ENCODE data around the gene IFNLR1. TPM values are rescaled to one million over a fixed set of nuclear protein-coding genes. Genes with fewer than 3 reads are reported as not detected.

The IFNLR1 gene
- total RNA-seq, 4 donors from 2014 or later, result 2.6 to 37.4 (median 12.7) TPM

DNA sequence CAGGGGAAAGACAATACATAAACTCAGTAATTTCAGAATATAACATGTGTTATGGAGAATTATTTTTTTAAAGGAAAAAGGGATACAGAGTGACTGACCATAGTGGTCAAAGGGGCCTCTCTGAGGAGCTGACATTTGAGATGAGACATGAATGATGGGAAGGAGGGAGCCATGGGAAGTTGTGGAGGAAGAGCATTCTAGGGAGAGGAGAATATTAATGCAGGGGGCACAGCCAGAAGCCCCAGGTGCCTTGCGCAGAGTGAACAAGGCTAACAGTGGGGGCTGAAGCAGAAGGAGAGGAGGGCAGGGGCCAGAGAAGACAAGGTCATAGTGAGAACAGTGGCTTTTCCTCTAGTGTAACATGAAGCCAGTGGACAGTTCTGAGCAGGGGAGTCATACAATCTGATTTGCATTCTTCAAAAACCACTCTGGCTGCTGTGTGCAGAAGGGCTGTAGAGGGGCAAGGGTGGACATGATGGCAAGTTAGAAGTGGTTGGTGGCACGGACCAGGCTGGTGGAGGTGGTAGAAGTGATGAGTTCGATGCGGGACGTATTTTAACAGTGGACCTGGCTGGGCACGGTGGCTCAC is 28.2 kb upstream of the IFNLR1 start:
- no peaks in the 10 kb centered on the region for H3K9me3 ChIP-seq
- DNase-seq, result no peak
- intact Hi-C loops (cut with DNase I; ENCODE audit: low total_unique reads) (no loop called here), in situ Hi-C loops (cut with MboI; ENCODE audit: low pct_ligation_motif_present in 1 of 4, low pct_unique_long_range_greater_than_20kb in 1 of 4, low sequenced_read_pairs in 3 of 4) (no loop called here)
- H3K36me3 ChIP-seq, result no peaks in the 10 kb centered on the region
- 81 to 100% methylated on average over 1 to 6 of the region's 6 CpGs for WGBS, 2 donors (ENCODE audit: low coverage in 1 of 2)
- no peak overlapping the region for H3K4me3 ChIP-seq
- peaks cover 37% of the 10 kb centered on the region for H3K27me3 ChIP-seq
- no peak overlapping the region for H3K27ac ChIP-seq
- peaks cover 0 to 4% (median 0%) of the 10 kb centered on the region in 4 donors for H3K4me1 ChIP-seq
- TF ChIP-seq EP300 (IDR thresholded peaks at IDR 0.05; ENCODE audit: low read depth) (no peak), POLR2AphosphoS5 (IDR thresholded peaks at IDR 0.05) (no peak), POLR2A (IDR thresholded peaks at IDR 0.05) (no peak)
- TF ChIP-seq, protein P1, sequence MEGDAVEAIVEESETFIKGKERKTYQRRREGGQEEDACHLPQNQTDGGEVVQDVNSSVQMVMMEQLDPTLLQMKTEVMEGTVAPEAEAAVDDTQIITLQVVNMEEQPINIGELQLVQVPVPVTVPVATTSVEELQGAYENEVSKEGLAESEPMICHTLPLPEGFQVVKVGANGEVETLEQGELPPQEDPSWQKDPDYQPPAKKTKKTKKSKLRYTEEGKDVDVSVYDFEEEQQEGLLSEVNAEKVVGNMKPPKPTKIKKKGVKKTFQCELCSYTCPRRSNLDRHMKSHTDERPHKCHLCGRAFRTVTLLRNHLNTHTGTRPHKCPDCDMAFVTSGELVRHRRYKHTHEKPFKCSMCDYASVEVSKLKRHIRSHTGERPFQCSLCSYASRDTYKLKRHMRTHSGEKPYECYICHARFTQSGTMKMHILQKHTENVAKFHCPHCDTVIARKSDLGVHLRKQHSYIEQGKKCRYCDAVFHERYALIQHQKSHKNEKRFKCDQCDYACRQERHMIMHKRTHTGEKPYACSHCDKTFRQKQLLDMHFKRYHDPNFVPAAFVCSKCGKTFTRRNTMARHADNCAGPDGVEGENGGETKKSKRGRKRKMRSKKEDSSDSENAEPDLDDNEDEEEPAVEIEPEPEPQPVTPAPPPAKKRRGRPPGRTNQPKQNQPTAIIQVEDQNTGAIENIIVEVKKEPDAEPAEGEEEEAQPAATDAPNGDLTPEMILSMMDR (IDR thresholded peaks at IDR 0.05), result no peak

DNA sequence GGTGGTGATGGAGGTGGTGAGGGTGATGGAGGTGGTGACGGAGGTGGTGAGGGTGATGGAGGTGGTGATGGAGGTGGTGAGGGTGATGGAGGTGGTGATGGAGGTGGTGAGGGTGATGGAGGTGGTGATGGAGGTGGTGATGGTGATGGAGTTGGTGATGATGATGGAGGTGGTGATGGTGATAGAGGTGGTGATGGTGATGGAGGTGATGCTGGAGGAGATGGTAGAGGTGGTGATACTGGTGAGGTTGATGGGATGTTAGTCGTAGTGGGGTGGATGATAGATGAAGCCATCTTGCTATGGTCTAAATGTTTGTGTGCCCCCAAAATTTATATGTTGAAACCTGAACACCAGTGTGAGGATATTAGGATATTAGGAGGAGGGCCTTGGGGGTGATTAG is 25.3 kb upstream of the IFNLR1 start:
- H3K4me3 ChIP-seq, result no peak overlapping the region
- intact Hi-C loops (cut with DNase I; ENCODE audit: low total_unique reads) (no loop called here), in situ Hi-C loops (cut with MboI; ENCODE audit: low pct_ligation_motif_present in 1 of 4, low pct_unique_long_range_greater_than_20kb in 1 of 4, low sequenced_read_pairs in 3 of 4) (no loop called here)
- peaks cover 0 to 4% (median 0%) of the 10 kb centered on the region in 4 donors for H3K4me1 ChIP-seq
- TF ChIP-seq, protein P1 (IDR thresholded peaks at IDR 0.05), result no peak
- DNase-seq, result no peak
- peaks cover 33% of the 10 kb centered on the region for H3K27me3 ChIP-seq
- H3K36me3 ChIP-seq, result no peaks in the 10 kb centered on the region
- no peak overlapping the region for H3K27ac ChIP-seq
- no peaks in the 10 kb centered on the region for H3K9me3 ChIP-seq
- 58 to 83% methylated on average over 2 of the region's 2 CpGs for WGBS, 2 donors (ENCODE audit: low coverage in 1 of 2)

DNA sequence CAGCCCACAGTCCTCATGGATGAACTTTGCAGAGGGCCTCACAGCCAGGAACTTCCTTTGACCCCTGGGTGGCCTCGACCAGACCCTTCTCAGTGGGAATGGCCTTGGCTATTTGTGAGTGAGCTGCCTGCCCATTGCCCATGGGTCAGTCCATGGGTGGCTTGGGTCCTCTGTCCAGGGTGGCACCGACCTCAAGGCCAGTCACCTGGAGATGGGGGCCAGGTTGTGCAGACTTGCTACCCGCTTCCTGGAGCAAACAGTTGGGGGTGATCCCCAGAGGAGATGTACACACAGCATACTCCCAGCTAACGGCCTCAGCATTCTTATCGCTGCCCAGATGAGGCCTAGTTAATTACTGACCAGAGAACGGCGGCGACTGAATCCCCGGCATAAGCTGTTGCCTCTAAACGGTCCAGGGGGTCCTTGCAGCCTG is 23.1 kb upstream of the IFNLR1 start:
- Histone ChIP-seq H3K27me3 (peaks cover 12% of the 10 kb centered on the region), H3K4me3 (no peak overlapping the region), H3K4me1 (peaks cover 0 to 4% (median 0%) of the 10 kb centered on the region in 4 donors), H3K36me3 (no peaks in the 10 kb centered on the region), H3K9me3 (no peaks in the 10 kb centered on the region), H3K27ac (no peak overlapping the region)
- in situ Hi-C loops (cut with MboI; ENCODE audit: low pct_ligation_motif_present in 1 of 4, low pct_unique_long_range_greater_than_20kb in 1 of 4, low sequenced_read_pairs in 3 of 4), result no loop called here
- DNase-seq, result no peak
- WGBS, 2 donors (ENCODE audit: low coverage in 1 of 2), result 60 to 78% methylated on average over 1 to 10 of the region's 10 CpGs
- intact Hi-C loops (cut with DNase I; ENCODE audit: low total_unique reads), result no loop called here
- TF ChIP-seq, protein P1 (IDR thresholded peaks at IDR 0.05), result no peak
- TF ChIP-seq POLR2AphosphoS5 (IDR thresholded peaks at IDR 0.05), result no peak
- no peak for TF ChIP-seq EP300 (IDR thresholded peaks at IDR 0.05; ENCODE audit: low read depth)
- TF ChIP-seq POLR2A (IDR thresholded peaks at IDR 0.05), result no peak

DNA sequence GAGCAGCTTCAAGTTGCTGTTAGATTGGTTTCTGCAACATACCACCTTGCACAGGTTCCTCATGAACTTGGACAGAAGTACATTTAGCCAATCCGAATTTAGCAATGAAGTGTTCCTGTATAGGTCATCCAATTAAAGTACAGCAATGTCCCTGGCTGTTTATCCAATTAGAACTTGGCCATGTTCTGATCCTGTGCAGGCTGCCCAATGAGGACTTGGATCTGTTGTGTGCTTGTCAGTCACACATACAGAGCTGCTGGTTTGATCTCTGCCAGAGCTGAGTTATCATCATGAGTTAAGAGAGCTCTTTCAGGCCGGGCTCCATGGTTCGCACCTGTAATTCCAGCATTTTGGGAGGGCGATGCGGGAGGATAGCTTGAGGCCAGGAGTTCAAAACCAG is 22.0 kb upstream of the IFNLR1 start:
- no peaks in the 10 kb centered on the region for H3K36me3 ChIP-seq
- 84 to 87% methylated on average over 5 of the region's 5 CpGs for WGBS, 2 donors (ENCODE audit: low coverage in 1 of 2)
- peaks cover 2% of the 10 kb centered on the region for H3K27me3 ChIP-seq
- intact Hi-C loops (cut with DNase I; ENCODE audit: low total_unique reads), result no loop called here
- no peak overlapping the region for H3K27ac ChIP-seq
- TF ChIP-seq EP300 (IDR thresholded peaks at IDR 0.05; ENCODE audit: low read depth) (no peak), POLR2A (IDR thresholded peaks at IDR 0.05) (no peak), POLR2AphosphoS5 (IDR thresholded peaks at IDR 0.05) (no peak)
- TF ChIP-seq, protein P1 (IDR thresholded peaks at IDR 0.05), result no peak
- no peak overlapping the region for H3K4me3 ChIP-seq
- in situ Hi-C loops (cut with MboI; ENCODE audit: low pct_ligation_motif_present in 1 of 4, low pct_unique_long_range_greater_than_20kb in 1 of 4, low sequenced_read_pairs in 3 of 4), result loop anchor here in 1 of 4 donors (10.0 kb wide), 1 partner anchor 426 kb away; no protein-coding TSS in a partner anchor
- no peaks in the 10 kb centered on the region for H3K9me3 ChIP-seq
- no peak for DNase-seq
- H3K4me1 ChIP-seq, result peaks cover 0 to 4% (median 0%) of the 10 kb centered on the region in 4 donors

All from transverse colon (tissue), 4 donors.